Measurements from ENCODE around the gene AGRP. TPM values are rescaled to one million over a fixed set of nuclear protein-coding genes. Genes with fewer than 3 reads are reported as not detected.

The AGRP gene
- total RNA-seq, 1 donor from 2014 or later: not detected

- Histone ChIP-seq H3K27me3 (ENCODE audit: control insufficient read depth, insufficient read depth, low read length) (no peaks in the 10 kb centered on the region), H3K4me3 (ENCODE audit: low read depth, low read length) (no peak overlapping the region), H3K36me3 (ENCODE audit: control insufficient read depth, insufficient read depth, low read length) (peaks cover 3% of the 10 kb centered on the region)
- no peak for TF ChIP-seq CTCF (IDR thresholded peaks at IDR 0.05; ENCODE audit: insufficient read depth, low read length, poor library complexity, severe bottlenecking)
- DNase-seq (ENCODE audit: low read depth): no peak
Measured at GRCh38 chr16:67438824-67439393, 44.4 kb downstream of the AGRP start.

- H3K36me3 ChIP-seq (ENCODE audit: control insufficient read depth, insufficient read depth, low read length): peaks cover 3% of the 10 kb centered on the region
- DNase-seq (ENCODE audit: low read depth): no peak
- TF ChIP-seq CTCF (IDR thresholded peaks at IDR 0.05; ENCODE audit: insufficient read depth, low read length, poor library complexity, severe bottlenecking): no peak
- H3K27me3 ChIP-seq (ENCODE audit: control insufficient read depth, insufficient read depth, low read length): no peaks in the 10 kb centered on the region
- H3K4me3 ChIP-seq (ENCODE audit: low read depth, low read length): no peak overlapping the region
Measured at GRCh38 chr16:67438098-67438791, 45.1 kb downstream of the AGRP start.

- no peak for TF ChIP-seq CTCF (IDR thresholded peaks at IDR 0.05; ENCODE audit: insufficient read depth, low read length, poor library complexity, severe bottlenecking)
- peaks cover 3% of the 10 kb centered on the region for H3K36me3 ChIP-seq (ENCODE audit: control insufficient read depth, insufficient read depth, low read length)
- no peak overlapping the region for H3K4me3 ChIP-seq (ENCODE audit: low read depth, low read length)
- no peak for DNase-seq (ENCODE audit: low read depth)
- H3K27me3 ChIP-seq (ENCODE audit: control insufficient read depth, insufficient read depth, low read length): peaks cover 2% of the 10 kb centered on the region
Measured at GRCh38 chr16:67437513-67437912, 45.8 kb downstream of the AGRP start.

GRCh38 chr16:67436640-67437193, 46.6 kb downstream of the AGRP start:
- Histone ChIP-seq H3K27me3 (ENCODE audit: control insufficient read depth, insufficient read depth, low read length) (peaks cover 2% of the 10 kb centered on the region), H3K36me3 (ENCODE audit: control insufficient read depth, insufficient read depth, low read length) (peaks cover 3% of the 10 kb centered on the region)

GRCh38 chr16:67435758-67436164, 47.6 kb downstream of the AGRP start:
- TF ChIP-seq CTCF (IDR thresholded peaks at IDR 0.05; ENCODE audit: insufficient read depth, low read length, poor library complexity, severe bottlenecking): no peak
- Histone ChIP-seq H3K4me3 (ENCODE audit: low read depth, low read length) (no peak overlapping the region), H3K27me3 (ENCODE audit: control insufficient read depth, insufficient read depth, low read length) (peaks cover 6% of the 10 kb centered on the region), H3K36me3 (ENCODE audit: control insufficient read depth, insufficient read depth, low read length) (peaks cover 3% of the 10 kb centered on the region)
- no peak for DNase-seq (ENCODE audit: low read depth)

More at GRCh38 chr16:67436640-67437193, 46.6 kb downstream of the AGRP start:
- DNase-seq (ENCODE audit: low read depth): no peak
- H3K4me3 ChIP-seq (ENCODE audit: low read depth, low read length): no peak overlapping the region
- TF ChIP-seq CTCF (IDR thresholded peaks at IDR 0.05; ENCODE audit: insufficient read depth, low read length, poor library complexity, severe bottlenecking): no peak

All from kidney epithelial cell (primary cell).